Stimulated activated CD8-positive, alpha-beta memory T cell treated with anti-CD3 and anti-CD28 coated beads, Interleukin-12 subunit alpha, Interleukin-12 subunit beta, amount 100 ng/mL, for 1 hour (primary cell): ENCODE data around the gene RPGRIP1L.

Experiments used
- DNase-seq: peaks from one replicate; pipeline ENCODE4 v3.0.0-alpha.2; 2020; ENCODE audit warnings: low read depth

RPGRIP1L gene

GRCh38 chr16:53600616-53601015 is 103.0 kb downstream of the RPGRIP1L start:
- DNase-seq: no peak

GRCh38 chr16:53600126-53600525 is 103.5 kb downstream of the RPGRIP1L start:
- no peak for DNase-seq

GRCh38 chr16:53599548-53599947 is 104.1 kb downstream of the RPGRIP1L start:
- no peak for DNase-seq

GRCh38 chr16:53598511-53599275 is 105.0 kb downstream of the RPGRIP1L start:
- DNase-seq: no peak

GRCh38 chr16:53597776-53598175 is 105.9 kb downstream of the RPGRIP1L start:
- DNase-seq: no peak

- no peak for DNase-seq
These were observed 115.5 kb downstream of the RPGRIP1L start for GRCh38 chr16:53588081-53588648.

GRCh38 chr16:53583401-53583800 is 120.3 kb downstream of the RPGRIP1L start:
- no peak for DNase-seq

- DNase-seq: no peak
These were observed 121.9 kb downstream of the RPGRIP1L start for GRCh38 chr16:53581784-53582183.

GRCh38 chr16:53580038-53580802 is 123.4 kb downstream of the RPGRIP1L start:
- no peak for DNase-seq

GRCh38 chr16:53576904-53577303 is 126.8 kb downstream of the RPGRIP1L start:
- DNase-seq: no peak

GRCh38 chr16:53576210-53576609 is 127.4 kb downstream of the RPGRIP1L start:
- DNase-seq: no peak

- no peak for DNase-seq
These were observed 131.9 kb downstream of the RPGRIP1L start for GRCh38 chr16:53571763-53572162.

- DNase-seq: no peak
These were observed 137.0 kb downstream of the RPGRIP1L start for GRCh38 chr16:53566552-53567245.

GRCh38 chr16:53565296-53565863 is 138.3 kb downstream of the RPGRIP1L start:
- DNase-seq: no peak

- no peak for DNase-seq
These were observed 140.2 kb downstream of the RPGRIP1L start for GRCh38 chr16:53563426-53563825.

GRCh38 chr16:53561101-53561888 is 142.4 kb downstream of the RPGRIP1L start:
- no peak for DNase-seq

GRCh38 chr16:53559270-53559951 is 144.2 kb downstream of the RPGRIP1L start:
- DNase-seq: no peak

- no peak for DNase-seq
These were observed 144.9 kb downstream of the RPGRIP1L start for GRCh38 chr16:53558710-53559109.

GRCh38 chr16:53556521-53556920 is 147.1 kb downstream of the RPGRIP1L start:
- DNase-seq: no peak

- DNase-seq: peak; percentile 25
These were observed 153.5 kb downstream of the RPGRIP1L start for GRCh38 chr16:53549970-53550690.
